OCI-LY3 (cell line): Measurements from ENCODE around the gene MFSD6L.

Experiments
- H2AFZ ChIP-seq: fragments of 200-600, 300-600 bp; shearing (Covaris generic); 2 replicates; pipeline ENCODE4 v1.6.0; 2014; ENCODE audit warnings: antibody characterized with exemption, low read depth, low read length
- H3K27ac ChIP-seq: fragments of 200-600, 300-600 bp; sonication (generic); 2 replicates; pipeline ENCODE4 v1.5.1; 2014; ENCODE audit warnings: mild to moderate bottlenecking, low read length, moderate library complexity, mixed read lengths
- H3K27me3 ChIP-seq: fragments of 200-600, 300-600 bp; sonication (generic); 2 replicates; pipeline ENCODE4 v1.6.1; 2014; ENCODE audit warnings: low read depth, low read length, mixed read lengths
- H3K36me3 ChIP-seq: fragments of 200-600, 300-600 bp; sonication (generic); replicated peaks from 2 replicates; pipeline ENCODE3; 2014; ENCODE audit warnings: low read depth, low read length, mixed read lengths
- H3K4me1 ChIP-seq: fragments of 300-600, 200-600 bp; sonication (generic); 2 replicates; pipeline ENCODE4 v1.6.1; 2014; ENCODE audit warnings: low read length, mixed read lengths
- H3K4me2 ChIP-seq: fragments of 200-600, 300-600 bp; sonication (generic); 2 replicates; pipeline ENCODE4 v1.6.1; 2014; ENCODE audit warnings: low read length, mixed read lengths
- H3K4me3 ChIP-seq: fragments of 300-600, 200-600 bp; sonication (generic); 2 replicates; pipeline ENCODE4 v1.5.1; 2014; ENCODE audit warnings: antibody characterized with exemption, mild to moderate bottlenecking, low read length, moderate library complexity
- H3K79me2 ChIP-seq: fragments of 300-600, 200-600 bp; shearing (Covaris generic); 2 replicates; pipeline ENCODE4 v1.6.1; 2014; ENCODE audit warnings: mild to moderate bottlenecking, low read length, mixed read lengths
- H3K9ac ChIP-seq: fragments of 300-600, 200-600 bp; shearing (Covaris generic); 2 replicates; pipeline ENCODE4 v1.6.0; 2014; ENCODE audit warnings: mild to moderate bottlenecking, low read length, moderate library complexity
- H3K9me3 ChIP-seq: fragments of 200-600, 300-600 bp; shearing (Covaris generic); 2 replicates; pipeline ENCODE4 v1.6.1; 2014; ENCODE audit warnings: low read length, mixed read lengths; ENCODE audit not compliant: insufficient read depth
- H4K20me1 ChIP-seq: fragments of 200-600, 300-600 bp; sonication (generic); 2 replicates; pipeline ENCODE4 v1.6.1; 2016; ENCODE audit warnings: low read length, mixed read lengths; ENCODE audit not compliant: insufficient read depth
- EZH2phosphoT487 ChIP-seq: fragments of 200-600 bp; shearing (Covaris generic); IDR thresholded peaks from 2 replicates; pipeline ENCODE4 v1.6.1; 2018; ENCODE audit warnings: antibody characterized with exemption, mixed run types, low read depth
- TF ChIP-seq, protein P1 (sequence below): fragments of 200-600, 300-600 bp; sonication (generic); IDR thresholded peaks from 2 replicates; pipeline ENCODE4 v1.5.1; 2014; ENCODE audit warnings: antibody characterized with exemption, low read length, low read depth

MFSD6L gene

DNA sequence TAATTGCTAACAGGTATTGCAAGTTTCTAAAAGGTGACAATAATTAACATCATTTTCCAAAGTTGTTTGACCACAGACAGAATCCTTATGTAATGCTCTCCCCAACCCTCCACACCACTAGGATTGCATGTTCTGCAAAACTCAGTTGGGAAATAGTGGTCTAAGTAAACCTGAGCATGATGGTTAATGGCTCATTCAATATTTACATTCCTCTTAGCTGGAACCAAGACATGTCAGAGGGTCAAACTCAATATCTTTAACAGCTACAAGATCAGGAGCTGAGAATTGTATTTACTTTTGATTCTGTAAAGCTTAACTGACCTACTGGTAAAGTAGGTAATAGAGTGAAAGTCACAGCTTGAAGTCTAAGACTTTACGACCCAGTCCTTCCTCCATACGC is 10.2 kb downstream of the MFSD6L start:
- TF ChIP-seq EZH2phosphoT487: no peak
- TF ChIP-seq, protein P1, sequence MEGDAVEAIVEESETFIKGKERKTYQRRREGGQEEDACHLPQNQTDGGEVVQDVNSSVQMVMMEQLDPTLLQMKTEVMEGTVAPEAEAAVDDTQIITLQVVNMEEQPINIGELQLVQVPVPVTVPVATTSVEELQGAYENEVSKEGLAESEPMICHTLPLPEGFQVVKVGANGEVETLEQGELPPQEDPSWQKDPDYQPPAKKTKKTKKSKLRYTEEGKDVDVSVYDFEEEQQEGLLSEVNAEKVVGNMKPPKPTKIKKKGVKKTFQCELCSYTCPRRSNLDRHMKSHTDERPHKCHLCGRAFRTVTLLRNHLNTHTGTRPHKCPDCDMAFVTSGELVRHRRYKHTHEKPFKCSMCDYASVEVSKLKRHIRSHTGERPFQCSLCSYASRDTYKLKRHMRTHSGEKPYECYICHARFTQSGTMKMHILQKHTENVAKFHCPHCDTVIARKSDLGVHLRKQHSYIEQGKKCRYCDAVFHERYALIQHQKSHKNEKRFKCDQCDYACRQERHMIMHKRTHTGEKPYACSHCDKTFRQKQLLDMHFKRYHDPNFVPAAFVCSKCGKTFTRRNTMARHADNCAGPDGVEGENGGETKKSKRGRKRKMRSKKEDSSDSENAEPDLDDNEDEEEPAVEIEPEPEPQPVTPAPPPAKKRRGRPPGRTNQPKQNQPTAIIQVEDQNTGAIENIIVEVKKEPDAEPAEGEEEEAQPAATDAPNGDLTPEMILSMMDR: no peak
- Histone ChIP-seq H3K79me2 (no peaks in the 10 kb centered on the region), H3K9me3 (no peaks in the 10 kb centered on the region), H4K20me1 (no peaks in the 10 kb centered on the region), H3K27me3 (no peaks in the 10 kb centered on the region), H3K36me3 (peaks cover 3% of the 10 kb centered on the region), H3K4me1 (peaks cover 6% of the 10 kb centered on the region; the same call in 1 of the 2 replicates), H3K4me2 (no peak overlapping the region), H3K27ac (no peak overlapping the region), H3K9ac (no peak overlapping the region), H2AFZ (no peak overlapping the region), H3K4me3 (no peak overlapping the region)

DNA sequence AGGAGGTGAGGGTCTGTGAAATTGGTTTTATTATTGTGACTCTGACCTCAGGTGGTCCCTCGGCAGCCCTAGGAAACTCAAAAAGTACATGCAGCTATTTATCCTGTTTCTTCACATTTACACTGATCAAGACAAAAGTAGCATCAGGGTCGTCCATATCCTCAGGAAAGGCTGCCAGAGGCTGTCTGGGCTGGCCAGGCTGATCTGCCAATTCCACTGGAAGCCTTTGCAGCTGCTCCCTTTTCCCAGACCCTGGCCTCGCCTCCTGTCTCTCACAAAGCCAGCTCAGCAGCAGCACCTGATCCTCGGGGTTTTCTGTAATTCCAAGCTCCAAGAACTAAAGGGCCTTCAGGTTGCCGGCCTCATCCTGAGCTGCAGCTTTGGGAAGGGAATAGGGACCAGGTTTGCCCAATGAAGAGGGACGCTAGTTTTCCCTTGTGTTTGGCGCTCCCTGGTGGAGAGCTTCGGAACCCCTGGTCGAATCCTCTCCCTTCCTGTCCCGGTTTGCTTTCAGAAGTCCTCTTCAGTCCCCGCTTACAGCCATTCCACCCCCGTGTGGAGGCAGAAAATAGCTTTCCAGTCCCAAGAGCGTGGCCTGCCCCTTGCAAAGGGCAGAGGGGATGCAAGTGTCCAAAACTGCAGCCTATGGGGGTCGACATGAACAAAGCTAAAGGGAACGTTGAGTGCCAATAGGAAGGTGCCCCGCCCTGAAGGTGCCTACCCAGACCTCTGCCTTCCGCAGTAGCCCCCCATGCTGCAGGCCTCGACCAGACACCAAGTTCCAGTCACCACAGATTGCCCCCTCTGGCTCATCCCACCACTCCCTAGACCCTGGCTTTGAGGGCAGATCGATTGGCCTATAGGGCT is 13.4 kb downstream of the MFSD6L start:
- TF ChIP-seq EZH2phosphoT487: no peak
- TF ChIP-seq, protein P1: peak; percentile 70
- H3K4me2 ChIP-seq: peak overlapping the region; percentile 50
- H4K20me1 ChIP-seq: no peaks in the 10 kb centered on the region
- H3K4me3 ChIP-seq: no peak overlapping the region
- H3K36me3 ChIP-seq: no peaks in the 10 kb centered on the region
- no peaks in the 10 kb centered on the region for H3K79me2 ChIP-seq
- H3K4me1 ChIP-seq: no peaks in the 10 kb centered on the region
- H3K27ac ChIP-seq: no peak overlapping the region
- peak overlapping the region; percentile 26; the same call in 1 of the 2 replicates for H2AFZ ChIP-seq
- no peak overlapping the region for H3K9ac ChIP-seq
- H3K27me3 ChIP-seq: no peaks in the 10 kb centered on the region
- no peaks in the 10 kb centered on the region for H3K9me3 ChIP-seq

GRCh38 chr17:8782176-8782575 is 17.0 kb downstream of the MFSD6L start:
- Histone ChIP-seq H3K4me2 (no peak overlapping the region), H3K9me3 (no peaks in the 10 kb centered on the region), H2AFZ (no peak overlapping the region), H3K27me3 (no peaks in the 10 kb centered on the region), H3K4me3 (no peak overlapping the region), H3K36me3 (no peaks in the 10 kb centered on the region), H3K9ac (no peak overlapping the region), H3K4me1 (no peaks in the 10 kb centered on the region), H3K27ac (no peak overlapping the region), H3K79me2 (no peaks in the 10 kb centered on the region), H4K20me1 (no peaks in the 10 kb centered on the region)
- TF ChIP-seq, protein P1: no peak
- no peak for TF ChIP-seq EZH2phosphoT487

DNA sequence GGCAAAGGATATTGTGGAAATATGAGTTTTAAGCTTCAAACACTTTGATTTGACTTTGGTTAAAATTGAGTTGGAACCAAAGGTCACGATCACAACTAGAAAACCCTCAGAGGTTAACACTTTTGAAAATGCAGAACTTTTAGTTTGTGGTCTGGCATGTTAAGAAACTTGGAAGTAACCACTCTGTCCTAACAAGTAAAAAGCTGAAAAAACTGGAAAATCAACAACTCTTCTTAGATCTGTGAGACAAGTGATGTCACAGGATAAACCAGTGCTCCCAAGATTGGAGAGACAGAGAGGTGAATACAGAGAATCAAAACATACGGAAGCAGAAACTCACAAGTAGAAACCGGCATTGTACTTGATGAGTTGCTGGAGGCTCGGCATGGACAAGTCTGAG is 17.4 kb downstream of the MFSD6L start:
- Histone ChIP-seq H3K27me3 (no peaks in the 10 kb centered on the region; the same call in 1 of the 2 replicates), H3K4me1 (no peaks in the 10 kb centered on the region), H3K4me3 (no peak overlapping the region), H3K9ac (no peak overlapping the region), H3K79me2 (no peaks in the 10 kb centered on the region), H3K4me2 (no peak overlapping the region), H4K20me1 (no peaks in the 10 kb centered on the region), H3K36me3 (no peaks in the 10 kb centered on the region), H2AFZ (no peak overlapping the region), H3K9me3 (no peaks in the 10 kb centered on the region), H3K27ac (no peak overlapping the region)
- TF ChIP-seq, protein P1: no peak
- no peak for TF ChIP-seq EZH2phosphoT487
